ENCODE results near the gene IL4I1.

Gene IL4I1

DNA sequence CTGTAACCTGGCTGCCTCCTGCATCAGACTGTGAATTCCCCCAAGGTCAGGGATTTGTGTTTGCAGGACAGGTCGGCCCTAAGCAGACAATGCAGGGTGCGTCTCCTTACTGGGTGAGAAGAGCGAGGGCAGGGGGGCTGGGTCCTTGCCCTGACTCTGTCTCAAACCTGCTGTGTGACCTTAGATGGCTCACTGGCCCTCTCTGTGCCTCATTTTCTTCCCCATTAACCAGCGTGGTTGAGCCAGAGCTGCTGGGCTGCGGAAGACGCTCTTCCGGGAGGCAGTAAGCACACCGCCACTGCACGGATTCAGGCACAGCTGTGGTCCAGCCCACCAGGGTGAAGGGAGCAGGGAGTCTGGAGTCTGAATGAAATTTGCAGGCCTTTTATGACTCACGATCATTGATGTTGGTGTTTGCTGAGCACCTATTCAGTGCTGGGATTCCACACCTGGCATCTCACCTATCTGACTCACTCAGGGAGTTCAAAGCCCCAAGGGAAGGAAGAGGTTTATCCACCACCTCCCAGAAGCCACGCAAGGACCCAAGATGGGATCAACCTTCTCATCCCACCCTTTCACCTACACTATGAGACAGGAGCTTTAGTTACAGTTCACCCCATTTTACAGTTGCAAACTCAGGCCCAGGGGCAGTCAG, 22.1 kb downstream of the IL4I1 start:
- H3K27me3 Mint-ChIP-seq, result no peaks in the 10 kb centered on the region
- H3K4me3 Mint-ChIP-seq, result no peak overlapping the region
- no peak for DNase-seq
- peaks cover 21% of the 10 kb centered on the region for H3K36me3 Mint-ChIP-seq
- H3K9me3 Mint-ChIP-seq, result no peaks in the 10 kb centered on the region
- CTCF ChIA-PET, result no interaction called here
- H3K4me1 Mint-ChIP-seq, result peaks cover 45% of the 10 kb centered on the region
- H3K27ac Mint-ChIP-seq, result no peak overlapping the region

DNA sequence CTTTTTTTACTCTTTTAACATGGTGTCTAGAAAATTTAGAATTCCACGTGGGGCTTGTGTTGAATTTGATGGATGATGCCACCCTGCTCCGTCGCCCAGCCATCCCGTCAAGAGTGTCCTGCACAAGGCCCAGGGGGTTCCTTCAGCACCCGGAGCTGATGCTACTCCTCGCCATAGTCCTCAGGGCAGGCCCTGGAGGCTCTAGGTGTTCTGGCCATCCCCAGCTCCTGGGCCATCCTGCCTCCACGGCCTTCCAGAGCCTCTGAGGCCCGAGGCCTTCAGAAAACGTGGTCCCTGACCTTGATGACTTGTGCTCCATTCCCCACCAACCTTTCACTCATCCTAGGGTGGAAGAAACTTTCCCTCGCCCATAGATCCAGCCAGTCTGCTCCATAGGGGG, 22.9 kb downstream of the IL4I1 start:
- Mint-ChIP-seq H3K4me3 (no peak overlapping the region), H3K4me1 (peaks cover 39% of the 10 kb centered on the region), H3K9me3 (no peaks in the 10 kb centered on the region), H3K27me3 (no peaks in the 10 kb centered on the region), H3K27ac (no peak overlapping the region), H3K36me3 (peaks cover 14% of the 10 kb centered on the region)
- CTCF ChIA-PET, result no interaction called here
- no peak for DNase-seq

DNA sequence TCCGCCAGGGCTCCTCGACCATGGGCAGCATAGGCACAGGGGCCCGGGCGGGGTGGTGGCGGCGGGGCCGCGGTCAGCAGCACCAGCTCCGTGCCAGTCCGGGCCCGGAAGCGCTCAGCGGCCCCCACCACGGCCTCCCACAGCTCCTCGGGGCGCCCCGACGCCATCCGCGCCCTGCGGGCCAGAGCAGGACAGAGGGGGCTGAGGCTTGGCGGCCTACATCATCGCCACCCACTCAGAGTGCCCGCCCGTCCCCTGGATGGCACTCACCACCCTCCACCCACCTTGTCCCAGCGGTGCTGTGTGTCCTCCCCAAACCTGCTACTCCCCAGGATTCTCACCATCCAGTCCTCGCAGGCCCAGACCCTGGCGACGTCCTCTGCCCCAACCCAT, 23.6 kb downstream of the IL4I1 start:
- H3K9me3 Mint-ChIP-seq, result no peaks in the 10 kb centered on the region
- H3K27ac Mint-ChIP-seq, result no peak overlapping the region
- peaks cover 11% of the 10 kb centered on the region for H3K36me3 Mint-ChIP-seq
- DNase-seq, result no peak
- H3K4me3 Mint-ChIP-seq, result no peak overlapping the region
- no peaks in the 10 kb centered on the region for H3K27me3 Mint-ChIP-seq
- peaks cover 33% of the 10 kb centered on the region for H3K4me1 Mint-ChIP-seq
- CTCF ChIA-PET, result no interaction called here

DNA sequence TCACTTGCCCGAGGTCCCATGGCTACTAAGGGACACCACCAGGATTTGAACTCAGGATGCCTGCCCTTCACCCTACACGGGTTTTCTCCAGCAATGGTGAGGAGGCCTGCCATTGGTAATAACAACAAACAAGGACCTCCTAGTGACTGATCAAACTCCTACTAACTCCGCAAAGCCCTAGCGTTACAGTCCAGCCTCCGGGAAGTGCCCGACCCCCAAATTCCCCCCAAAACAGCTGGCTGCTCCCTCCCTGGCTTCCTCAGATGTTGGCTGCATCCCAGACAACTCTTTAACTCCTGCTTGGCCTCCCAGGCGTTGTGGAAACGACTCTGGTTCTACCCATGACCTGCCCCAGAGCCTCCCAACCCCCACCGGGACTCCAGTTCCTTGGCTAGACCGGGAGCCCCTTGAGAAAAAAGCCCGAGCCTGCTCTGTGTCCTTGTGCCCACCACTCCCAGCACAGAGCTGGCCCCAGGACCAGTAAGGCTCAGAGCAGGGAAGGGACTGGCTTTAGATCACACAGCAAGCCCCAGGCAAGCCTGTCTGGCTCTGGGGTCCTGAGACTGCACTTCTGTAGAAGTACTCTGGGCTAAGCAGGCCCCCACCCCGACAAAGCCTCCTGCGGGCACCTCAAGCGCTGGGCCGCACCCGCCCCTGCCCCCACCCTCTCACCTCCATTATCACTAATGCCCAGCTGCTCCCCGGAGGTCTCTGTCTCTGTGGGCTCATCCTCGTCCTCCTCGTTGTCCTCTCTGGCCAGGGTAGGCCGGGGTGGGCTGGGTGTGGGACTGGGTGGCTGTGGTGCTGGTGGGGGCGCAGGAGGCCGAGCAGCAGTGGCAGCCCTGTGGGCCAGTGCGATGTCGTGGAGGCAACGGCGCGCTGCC, 24.2 kb downstream of the IL4I1 start:
- peaks cover 8% of the 10 kb centered on the region for H3K36me3 Mint-ChIP-seq
- no peak overlapping the region for H3K4me3 Mint-ChIP-seq
- DNase-seq, result no peak
- H3K9me3 Mint-ChIP-seq, result no peaks in the 10 kb centered on the region
- peaks cover 30% of the 10 kb centered on the region for H3K4me1 Mint-ChIP-seq
- H3K27ac Mint-ChIP-seq, result no peak overlapping the region
- no peaks in the 10 kb centered on the region for H3K27me3 Mint-ChIP-seq
- CTCF ChIA-PET, result no interaction called here

DNA sequence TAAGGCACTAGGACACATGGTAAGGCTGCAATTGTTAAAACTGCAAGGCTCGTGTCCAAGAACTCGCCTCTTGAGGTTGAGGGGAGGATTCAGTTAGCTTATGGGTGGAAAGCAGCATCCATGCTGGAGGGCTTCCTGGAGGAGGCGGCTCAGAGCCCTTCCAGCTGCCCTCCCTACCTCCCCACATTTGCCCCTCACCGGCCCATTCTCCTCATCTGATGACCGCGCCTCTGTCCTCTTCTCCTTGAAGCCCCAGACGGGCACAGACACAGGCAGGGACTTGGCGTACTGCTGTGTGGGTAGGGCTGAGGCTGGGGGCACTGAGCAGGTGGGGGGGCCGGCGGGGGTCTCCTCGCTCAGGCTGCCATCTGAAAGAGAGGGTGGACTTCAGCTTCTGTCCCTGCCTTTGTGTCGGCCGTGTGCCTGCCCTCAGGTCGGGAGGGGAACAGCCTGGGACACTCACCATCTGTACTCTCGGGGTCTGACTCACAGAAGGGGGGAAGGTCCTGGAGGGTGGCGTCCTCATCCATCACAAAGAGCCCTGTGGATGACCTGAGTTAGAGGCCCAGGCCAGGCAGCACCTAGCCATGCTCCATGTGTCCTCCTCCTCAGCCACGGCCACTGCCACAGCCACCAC, 25.2 kb downstream of the IL4I1 start:
- Mint-ChIP-seq H3K4me3 (peak overlapping the region; percentile 20), H3K9me3 (no peaks in the 10 kb centered on the region), H3K27me3 (no peaks in the 10 kb centered on the region), H3K27ac (peak overlapping the region; percentile 33), H3K4me1 (peaks cover 37% of the 10 kb centered on the region), H3K36me3 (peaks cover 12% of the 10 kb centered on the region)
- CTCF ChIA-PET, result no interaction called here
- no peak for DNase-seq

DNA sequence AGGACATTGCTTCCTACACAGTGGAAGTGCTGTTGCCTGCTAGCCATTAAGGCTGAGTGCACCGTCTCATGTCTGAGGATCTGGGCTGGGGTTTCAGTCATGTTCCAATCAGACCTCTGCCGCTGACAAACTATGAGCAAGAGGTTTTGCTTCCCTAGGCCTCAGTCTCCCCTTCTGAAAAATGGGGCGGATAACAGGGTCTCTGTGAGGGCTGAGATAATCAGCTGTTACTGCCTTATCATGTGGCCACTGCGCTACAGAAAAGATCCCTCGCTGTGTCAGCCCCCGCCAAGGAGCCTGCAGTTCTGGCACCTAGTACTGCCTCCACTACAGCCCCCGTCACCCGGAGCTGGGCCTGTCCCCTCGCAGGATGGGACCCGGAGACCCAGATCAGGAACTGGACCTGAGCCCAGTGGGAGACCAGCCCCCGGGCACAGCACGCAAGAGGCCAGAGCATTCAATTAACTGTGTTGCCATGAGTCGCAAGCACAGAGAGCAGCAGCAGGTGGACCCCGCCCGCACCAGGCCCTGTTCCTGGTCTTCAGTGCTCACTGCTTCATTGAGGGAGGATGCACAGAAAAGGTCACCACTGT, 26.3 kb downstream of the IL4I1 start:
- Mint-ChIP-seq H3K4me3 (no peak overlapping the region), H3K27ac (no peak overlapping the region), H3K4me1 (peaks cover 45% of the 10 kb centered on the region), H3K9me3 (no peaks in the 10 kb centered on the region), H3K36me3 (peaks cover 18% of the 10 kb centered on the region), H3K27me3 (no peaks in the 10 kb centered on the region)
- CTCF ChIA-PET, result no interaction called here
- no peak for DNase-seq

DNA sequence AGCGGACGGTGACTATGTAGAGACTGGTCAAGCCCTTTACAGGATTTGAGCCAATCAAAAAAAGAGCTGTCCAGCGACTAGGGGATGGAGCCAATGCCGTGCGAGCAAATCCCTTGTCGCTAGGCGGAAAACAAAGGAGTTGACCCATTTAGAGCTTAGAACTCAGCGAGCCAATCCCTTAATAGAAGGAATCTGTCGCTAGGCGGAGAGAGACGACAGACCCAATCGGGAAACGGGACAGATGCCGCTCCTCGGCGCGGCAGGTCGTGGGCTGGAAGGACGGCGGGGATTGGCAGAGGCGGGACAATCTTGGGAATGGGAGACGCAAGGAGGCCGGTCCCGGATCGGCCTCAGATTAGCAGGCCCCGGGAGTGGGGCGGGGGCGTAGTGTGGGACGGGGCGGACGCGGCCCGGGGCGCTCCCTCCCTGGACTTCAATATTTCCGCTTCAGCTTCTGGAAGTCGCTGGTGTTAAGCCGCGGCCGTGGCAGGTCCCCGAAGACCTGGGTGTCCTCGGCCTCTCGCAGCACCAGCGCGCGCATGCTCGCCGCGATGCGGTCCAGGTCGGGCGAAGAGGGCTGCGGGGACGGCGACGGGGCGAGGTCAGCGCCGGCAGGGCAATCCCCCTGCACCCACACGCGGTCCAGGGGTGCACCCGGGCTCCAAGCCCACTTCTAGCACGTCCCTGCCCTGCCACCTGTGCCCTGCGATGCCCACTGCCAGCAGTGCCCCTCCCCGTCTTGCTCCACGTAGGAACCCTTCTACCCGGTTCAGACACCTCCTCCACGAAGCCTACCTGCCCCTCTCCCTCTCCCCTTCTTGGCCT, 27.0 kb downstream of the IL4I1 start:
- Mint-ChIP-seq H3K27ac (no peak overlapping the region), H3K27me3 (no peaks in the 10 kb centered on the region), H3K4me3 (no peak overlapping the region), H3K4me1 (peaks cover 46% of the 10 kb centered on the region), H3K36me3 (peaks cover 23% of the 10 kb centered on the region), H3K9me3 (no peaks in the 10 kb centered on the region)
- CTCF ChIA-PET, result interaction anchor here (1.1 kb wide), 1 partner anchor 26 kb away, joined by 3 read pairs; no protein-coding TSS in a partner anchor
- peak; percentile 94 for DNase-seq

DNA sequence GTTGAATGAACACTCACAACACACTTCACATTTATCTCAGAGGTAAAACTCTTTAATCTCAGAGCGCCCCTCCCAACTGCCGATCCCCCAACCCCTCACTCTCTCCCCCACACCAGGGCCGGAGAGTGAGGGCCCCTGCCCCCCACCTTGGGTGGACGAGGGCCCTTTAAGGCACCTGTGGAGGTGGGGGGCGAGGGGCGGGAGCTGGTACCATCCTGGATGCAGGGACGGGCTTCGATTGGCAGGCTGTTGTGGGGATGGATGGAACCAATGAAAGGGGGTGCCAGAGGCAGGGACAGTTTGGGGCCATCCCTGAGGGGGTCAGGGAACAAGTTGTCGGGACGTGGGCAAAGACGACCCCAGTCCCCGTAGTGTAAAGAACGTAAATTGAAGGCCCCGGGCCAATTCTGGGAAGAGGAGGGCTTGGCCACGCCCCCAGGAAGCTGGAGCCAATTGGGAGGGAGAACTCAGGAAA, 27.6 kb downstream of the IL4I1 start:
- H3K4me3 Mint-ChIP-seq, result no peak overlapping the region
- H3K4me1 Mint-ChIP-seq, result peaks cover 50% of the 10 kb centered on the region
- CTCF ChIA-PET, result interaction anchor here (1.1 kb wide), 1 partner anchor 26 kb away, joined by 3 read pairs; no protein-coding TSS in a partner anchor
- H3K27me3 Mint-ChIP-seq, result no peaks in the 10 kb centered on the region
- DNase-seq, result no peak
- H3K9me3 Mint-ChIP-seq, result no peaks in the 10 kb centered on the region
- peaks cover 28% of the 10 kb centered on the region for H3K36me3 Mint-ChIP-seq
- no peak overlapping the region for H3K27ac Mint-ChIP-seq

DNA sequence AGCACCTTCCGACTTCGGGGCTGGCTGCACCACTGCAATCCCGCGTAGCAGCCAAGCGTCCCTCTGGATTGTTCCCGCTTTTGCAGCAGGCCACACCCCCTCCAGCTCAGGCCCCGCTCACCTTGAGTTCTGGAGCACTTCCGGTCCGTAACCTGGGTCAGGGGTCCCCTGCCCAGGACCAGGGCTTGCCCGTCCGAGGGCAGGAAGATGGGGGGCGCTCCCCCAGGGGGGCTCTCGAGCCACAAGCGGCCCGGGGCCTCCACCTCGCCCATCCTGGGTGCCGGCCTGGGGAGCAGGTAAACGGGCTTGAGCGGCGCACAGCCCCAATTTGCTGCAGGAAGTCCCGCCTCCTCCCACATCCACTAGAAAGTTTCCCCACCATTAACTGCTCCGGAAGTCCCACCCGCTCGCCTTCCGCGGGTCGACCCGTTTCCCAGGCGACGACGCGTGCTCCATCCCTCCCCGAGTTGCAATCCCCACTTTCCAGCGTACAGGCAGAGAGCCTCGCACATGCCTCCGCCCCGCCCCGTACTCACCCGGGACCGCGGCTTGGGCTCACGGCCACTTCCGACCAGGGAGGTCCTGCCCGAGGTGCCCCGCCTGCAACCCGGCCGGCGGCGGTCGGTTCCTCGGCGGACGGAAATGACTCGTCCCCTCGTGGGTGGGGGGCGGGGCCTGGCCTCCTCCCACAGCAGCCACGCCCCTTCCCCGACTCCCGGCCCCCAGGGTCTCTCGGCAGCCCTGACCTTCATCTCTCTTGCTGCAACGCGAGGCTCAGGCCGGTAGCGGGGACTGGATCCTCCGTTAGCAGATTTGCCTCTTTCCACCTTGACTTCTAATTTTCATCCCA, 29.5 kb downstream of the IL4I1 start, which contains the start of gene PNKP:
Gene PNKP, minus strand, starts transcription at position 644 of the 850 bp plus-strand sequence. Its CDS starts 372 bp downstream, at position 272.
- Mint-ChIP-seq H3K27me3 (no peaks in the 10 kb centered on the region), H3K4me1 (peaks cover 50% of the 10 kb centered on the region), H3K4me3 (peak within 1 kb of the TSS; percentile 99), H3K9me3 (no peaks in the 10 kb centered on the region), H3K27ac (no peak within 1 kb of the TSS), H3K36me3 (peaks cover 38% of the 10 kb centered on the region)
- peak; percentile 93 for DNase-seq
- CTCF ChIA-PET, result interaction anchor here (1.3 kb wide), 1 partner anchor 13 kb away, joined by 3 read pairs; no protein-coding TSS in a partner anchor

DNA sequence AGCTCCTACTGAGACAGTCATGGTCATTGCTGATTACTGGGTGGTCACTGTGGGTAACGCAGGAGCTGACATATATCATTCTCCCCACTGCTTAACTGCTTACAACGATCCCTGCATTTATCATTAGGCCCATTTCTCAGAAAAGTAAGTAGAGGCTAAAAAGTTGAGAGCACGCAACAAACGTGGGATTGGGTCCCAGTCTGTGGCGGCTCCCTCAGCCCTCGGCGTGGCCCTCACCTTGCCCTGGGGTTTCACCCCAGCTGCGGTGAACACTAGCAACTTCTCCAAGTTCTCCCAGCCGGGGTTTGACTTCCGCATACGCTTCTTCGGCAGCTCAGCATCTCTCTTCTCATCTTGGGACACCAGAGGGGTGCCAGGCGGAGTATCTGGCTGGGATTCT, 31.8 kb downstream of the IL4I1 start:
- H3K4me3 Mint-ChIP-seq, result no peak overlapping the region
- H3K27ac Mint-ChIP-seq, result no peak overlapping the region
- peaks cover 41% of the 10 kb centered on the region for H3K36me3 Mint-ChIP-seq
- peaks cover 36% of the 10 kb centered on the region for H3K4me1 Mint-ChIP-seq
- no peaks in the 10 kb centered on the region for H3K27me3 Mint-ChIP-seq
- DNase-seq, result no peak
- CTCF ChIA-PET, result interaction anchor here (1.1 kb wide), 1 partner anchor 26 kb away, joined by 3 read pairs; no protein-coding TSS in a partner anchor
- H3K9me3 Mint-ChIP-seq, result no peaks in the 10 kb centered on the region

DNA sequence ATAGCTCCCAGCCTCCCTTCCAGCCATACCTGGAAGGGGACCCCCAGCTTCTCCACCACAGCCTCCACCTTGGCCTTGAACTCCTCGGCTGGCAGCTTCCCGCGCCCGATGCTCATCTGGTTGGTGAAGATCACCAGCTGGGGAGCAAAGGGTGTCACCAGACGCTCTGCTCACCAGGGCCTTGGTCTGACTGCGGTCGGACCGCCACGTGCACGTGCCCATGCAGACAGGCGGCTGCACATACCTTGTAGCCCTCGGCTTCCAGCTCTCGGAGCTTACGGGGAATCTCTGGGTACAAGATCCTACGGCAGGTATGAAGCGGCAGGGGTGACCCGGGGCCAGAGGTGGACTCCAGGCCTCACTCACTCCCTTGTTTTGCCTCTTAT, 32.8 kb downstream of the IL4I1 start:
- H3K27ac Mint-ChIP-seq, result peak overlapping the region; percentile 28
- CTCF ChIA-PET, result interaction anchor here (1.2 kb wide), 1 partner anchor 13 kb away, joined by 3 read pairs; no protein-coding TSS in a partner anchor
- no peaks in the 10 kb centered on the region for H3K27me3 Mint-ChIP-seq
- no peak overlapping the region for H3K4me3 Mint-ChIP-seq
- no peaks in the 10 kb centered on the region for H3K9me3 Mint-ChIP-seq
- peaks cover 43% of the 10 kb centered on the region for H3K36me3 Mint-ChIP-seq
- peaks cover 36% of the 10 kb centered on the region for H3K4me1 Mint-ChIP-seq
- DNase-seq, result no peak

DNA sequence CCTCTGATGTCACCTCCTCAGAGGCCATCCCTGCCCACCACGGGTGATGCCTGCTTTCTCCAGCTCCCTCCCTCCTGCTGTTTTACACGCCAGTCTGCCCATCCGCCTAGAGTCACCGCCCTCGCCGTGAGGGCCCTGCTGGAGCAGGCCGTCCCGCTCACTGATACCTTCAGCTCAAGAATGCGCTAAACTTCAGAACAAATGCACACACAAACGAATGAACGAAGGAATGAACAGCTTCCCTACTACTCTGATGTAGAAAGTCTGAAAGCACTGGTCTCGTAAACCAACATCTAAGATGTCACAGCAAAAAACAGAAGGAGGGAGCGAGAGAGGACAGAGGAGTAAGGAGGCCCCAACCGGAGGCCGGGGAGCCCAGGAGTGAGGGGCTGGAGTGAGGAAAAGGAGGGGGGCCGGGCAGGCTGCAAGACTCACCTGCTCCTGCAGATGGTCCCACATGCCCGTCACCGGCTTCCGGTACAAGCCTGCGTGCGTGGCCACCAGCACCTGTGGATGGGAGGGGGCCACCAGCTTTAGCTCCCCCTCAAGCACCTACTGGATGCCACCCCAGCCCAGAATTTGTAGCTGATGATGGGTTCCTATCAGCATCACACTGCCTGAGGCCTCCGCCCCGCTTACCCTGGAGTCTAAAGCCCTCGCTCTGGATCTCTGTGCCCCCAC, 33.3 kb downstream of the IL4I1 start:
- CTCF ChIA-PET, result interaction anchor here (1.2 kb wide), 1 partner anchor 13 kb away, joined by 3 read pairs; no protein-coding TSS in a partner anchor

More for the DNA sequence above, 33.3 kb downstream of the IL4I1 start:
- DNase-seq, result no peak
- H3K4me3 Mint-ChIP-seq, result no peak overlapping the region
- peaks cover 36% of the 10 kb centered on the region for H3K4me1 Mint-ChIP-seq
- peaks cover 43% of the 10 kb centered on the region for H3K36me3 Mint-ChIP-seq
- no peaks in the 10 kb centered on the region for H3K27me3 Mint-ChIP-seq
- no peaks in the 10 kb centered on the region for H3K9me3 Mint-ChIP-seq
- peak overlapping the region; percentile 28 for H3K27ac Mint-ChIP-seq

Data from activated naive CD4-positive, alpha-beta T cell treated with anti-CD3 and anti-CD28 coated beads, Interleukin-2, amount 10 ng/mL, durations not matched to agents 7 days and 5 days (primary cell).